ENCODE data around the gene BABAM2.

DNA sequence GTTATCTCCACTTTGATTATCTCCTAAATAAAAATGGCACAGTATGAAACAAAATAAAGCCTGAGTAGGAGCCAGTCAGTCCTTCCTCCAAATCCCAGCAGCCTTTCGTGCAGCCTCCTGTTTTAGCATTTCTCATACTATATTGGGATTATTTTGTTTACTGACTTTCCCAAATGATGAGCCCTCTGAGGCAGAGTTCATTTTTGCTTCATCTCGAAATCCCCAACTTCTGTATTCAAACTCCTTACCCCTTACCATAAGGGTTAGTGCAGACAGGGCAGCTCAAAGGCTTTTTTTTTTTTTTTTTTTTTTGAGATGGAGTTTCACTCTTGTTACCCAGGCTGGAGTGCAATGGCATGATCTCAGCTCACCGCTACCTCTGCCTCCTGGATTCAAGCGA lies 388.8 kb downstream of the BABAM2 start:
- TF ChIP-seq POLR2A (IDR thresholded peaks at IDR 0.05) (no peak), CTCF (IDR thresholded peaks at IDR 0.05) (no peak), EP300 (IDR thresholded peaks at IDR 0.05) (no peak)
